Stomach (tissue), 9 donors: Measurements from ENCODE around the gene JMJD7. TPM values are rescaled to one million over a fixed set of nuclear protein-coding genes. Genes with fewer than 3 reads are reported as not detected.

Experiments
- DNase-seq, 2 donors: peaks; one replicate each; pipeline versions ENCODE4 v3.0.0 to v3.0.0-alpha.2; 2013 to 2019
- H3K27ac ChIP-seq, 5 donors: fragments of 200-600 bp in 4 of 5; sonication (generic) in 4 of 5; one replicate each; pipeline ENCODE4 v1.5.1; 2013 to 2019; ENCODE audit warnings: mild to moderate bottlenecking in 1 of 5, moderate library complexity in 1 of 5
- H3K27me3 ChIP-seq, 3 donors: fragments of 200-600 bp; sonication (generic); one replicate each; pipeline ENCODE4 v1.5.1; 2017 to 2019; ENCODE audit warnings: mixed run types in 1 of 3
- H3K36me3 ChIP-seq, 4 donors: fragments of 200-600 bp; sonication (generic); 1 replicate in 3 of 4; 2 replicates in 1 of 4; pipeline ENCODE4 v1.5.1; 2016 to 2019
- H3K4me1 ChIP-seq, 4 donors: fragments of 200-600 bp; sonication (generic); one replicate each; pipeline ENCODE4 v1.5.1; 2016 to 2019
- H3K4me3 ChIP-seq, 4 donors: fragments of 200-600 bp; sonication (generic) in 3 of 4; one replicate each; pipeline ENCODE4 v1.5.1; 2016 to 2019; ENCODE audit warnings: mild to moderate bottlenecking in 1 of 4
- H3K9me3 ChIP-seq, 4 donors: fragments of 200-600 bp; sonication (generic); one replicate each; pipeline ENCODE4 v1.5.1; 2016 to 2019
- EP300 ChIP-seq: sonication (generic); formaldehyde crosslinking; IDR thresholded peaks from one replicate; pipeline ENCODE4 v1.6.1; 2017; ENCODE audit warnings: antibody characterized with exemption
- POLR2A ChIP-seq, 4 donors: fragments of 450-650 bp; IDR thresholded peaks; one replicate each; pipeline ENCODE4 v1.6.1; 2016; ENCODE audit warnings: antibody characterized with exemption in 4 of 4, control low read depth in 2 of 4, mild to moderate bottlenecking in 1 of 4, moderate library complexity in 1 of 4
- POLR2AphosphoS5 ChIP-seq, 3 donors: sonication (generic); formaldehyde crosslinking; IDR thresholded peaks; one replicate each; pipeline ENCODE4 v1.6.1; 2016; ENCODE audit warnings: antibody characterized with exemption in 3 of 3
- WGBS, 5 donors: extraction: QIAGEN DNeasy Blood & Tissue Kit in 3 of 5; methylation state at CpG; one replicate each; pipeline versions ENCODE4 v1.1.5 to v1.1.7; 2013 to 2018; 5-methylcytosine and 5-hydroxymethylcytosine counted together
- intact Hi-C: fragments of 100-400 bp; cut with DNase I; formaldehyde crosslinking; loops from one replicate; pipeline ENCODE4 v1.15.1; 2023; ENCODE audit warnings: low total_unique reads
- polyA plus RNA-seq, 3 donors: library from polyadenylated mRNA; stranded (reverse); fragments of 200-250 nt; gene quantifications; one replicate each; pipeline ENCODE4 v1.2.3, GENCODE V29; 2013
- total RNA-seq, 5 donors: library from RNA; depleted of rRNA; stranded (reverse); fragments of >200 nt; gene quantifications; one replicate each; pipeline versions ENCODE4 v1.1.0 to v1.2.3, GENCODE V29; 2014 to 2016
- TF ChIP-seq, protein P1 (sequence below), 7 experiments: fragments of 450-650 bp in 4 of 7; fragments of 200-600 bp in 3 of 7; sonication (generic) in 3 of 7; IDR thresholded peaks; one replicate each; pipeline ENCODE4 v1.5.1; 2016 to 2019; ENCODE audit warnings: antibody characterized with exemption in 7 of 7, control low read depth in 2 of 7, mild to moderate bottlenecking in 1 of 7
- donor health status: healthy with polysubstance abuse.
- donor health status: Bipolar disorder and iron deficiency.
- donor health status: healthy.

JMJD7 gene
- total and polyA plus RNA-seq, 8 donors, result 0.55 to 24.2 (median 10.0) TPM; not detected in 2

GRCh38 chr15:41854443-41854842, 26.6 kb downstream of the JMJD7 start:
- Histone ChIP-seq H3K27ac (no peak overlapping the region), H3K27me3 (peaks cover 0 to 58% (median 6%) of the 10 kb centered on the region in 3 donors), H3K4me1 (peaks cover 8 to 38% (median 27%) of the 10 kb centered on the region in 4 donors), H3K4me3 (no peak overlapping the region), H3K9me3 (no peaks in the 10 kb centered on the region), H3K36me3 (no peaks in the 10 kb centered on the region)
- intact Hi-C loops, result no loop called here
- TF ChIP-seq, protein P1, sequence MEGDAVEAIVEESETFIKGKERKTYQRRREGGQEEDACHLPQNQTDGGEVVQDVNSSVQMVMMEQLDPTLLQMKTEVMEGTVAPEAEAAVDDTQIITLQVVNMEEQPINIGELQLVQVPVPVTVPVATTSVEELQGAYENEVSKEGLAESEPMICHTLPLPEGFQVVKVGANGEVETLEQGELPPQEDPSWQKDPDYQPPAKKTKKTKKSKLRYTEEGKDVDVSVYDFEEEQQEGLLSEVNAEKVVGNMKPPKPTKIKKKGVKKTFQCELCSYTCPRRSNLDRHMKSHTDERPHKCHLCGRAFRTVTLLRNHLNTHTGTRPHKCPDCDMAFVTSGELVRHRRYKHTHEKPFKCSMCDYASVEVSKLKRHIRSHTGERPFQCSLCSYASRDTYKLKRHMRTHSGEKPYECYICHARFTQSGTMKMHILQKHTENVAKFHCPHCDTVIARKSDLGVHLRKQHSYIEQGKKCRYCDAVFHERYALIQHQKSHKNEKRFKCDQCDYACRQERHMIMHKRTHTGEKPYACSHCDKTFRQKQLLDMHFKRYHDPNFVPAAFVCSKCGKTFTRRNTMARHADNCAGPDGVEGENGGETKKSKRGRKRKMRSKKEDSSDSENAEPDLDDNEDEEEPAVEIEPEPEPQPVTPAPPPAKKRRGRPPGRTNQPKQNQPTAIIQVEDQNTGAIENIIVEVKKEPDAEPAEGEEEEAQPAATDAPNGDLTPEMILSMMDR (IDR thresholded peaks at IDR 0.05), result no peak
- no peak for TF ChIP-seq POLR2A (IDR thresholded peaks at IDR 0.05)
- WGBS, 5 donors, result 57 to 80% (median 68%) methylated on average over 7 to 9 of the region's 9 CpGs
- peak in 1 of 2 donors; percentile 61 for DNase-seq

DNA sequence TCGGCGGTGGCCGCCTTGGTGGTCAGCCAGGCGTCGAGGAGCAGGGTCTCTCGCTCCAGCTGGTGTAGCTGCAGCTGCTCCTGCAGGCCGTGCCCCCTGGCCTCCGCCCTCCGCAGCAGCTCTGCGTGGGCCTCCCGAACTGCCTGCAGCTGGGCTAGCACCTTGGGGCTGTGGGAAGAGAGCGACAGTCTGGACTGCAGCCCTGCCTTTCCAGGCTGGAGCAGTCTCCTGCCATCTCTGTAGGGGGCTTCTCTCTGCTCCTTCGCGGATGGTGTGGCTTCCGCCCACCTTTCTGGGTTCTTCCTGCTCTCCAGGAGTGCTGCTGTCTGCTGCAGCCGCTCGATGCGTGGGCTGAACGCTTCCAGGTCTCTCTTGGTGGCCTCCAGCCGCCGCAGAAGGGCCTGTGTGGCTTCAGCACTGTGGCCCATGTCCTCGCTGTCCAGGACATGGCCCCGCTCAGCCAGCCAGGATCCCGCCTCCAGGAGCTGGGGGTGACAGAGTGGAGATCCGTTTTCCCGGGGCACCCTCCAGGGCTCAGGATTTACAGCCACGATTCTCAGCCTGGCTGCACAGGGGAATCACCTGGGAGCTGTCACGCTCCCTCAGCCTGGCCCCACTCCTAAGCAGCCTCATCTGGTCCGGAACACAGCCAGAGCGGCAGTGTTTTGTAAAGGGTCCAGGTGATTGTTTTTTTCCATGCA, 27.5 kb downstream of the JMJD7 start:
- TF ChIP-seq POLR2A (IDR thresholded peaks at IDR 0.05) (no peak), EP300 (no peak), POLR2AphosphoS5 (IDR thresholded peaks at IDR 0.05) (no peak)
- TF ChIP-seq, protein P1 (IDR thresholded peaks at IDR 0.05), result no peak
- peaks cover 8 to 34% (median 23%) of the 10 kb centered on the region in 4 donors for H3K4me1 ChIP-seq
- H3K36me3 ChIP-seq, result no peaks in the 10 kb centered on the region
- intact Hi-C loops, result no loop called here
- peaks cover 0 to 58% (median 6%) of the 10 kb centered on the region in 3 donors for H3K27me3 ChIP-seq
- DNase-seq, result no peak
- H3K9me3 ChIP-seq, result no peaks in the 10 kb centered on the region
- WGBS, 5 donors, result 77 to 83% (median 80%) methylated on average over 21 to 30 of the region's 30 CpGs
- no peak overlapping the region for H3K27ac ChIP-seq
- H3K4me3 ChIP-seq, result no peak overlapping the region

DNA sequence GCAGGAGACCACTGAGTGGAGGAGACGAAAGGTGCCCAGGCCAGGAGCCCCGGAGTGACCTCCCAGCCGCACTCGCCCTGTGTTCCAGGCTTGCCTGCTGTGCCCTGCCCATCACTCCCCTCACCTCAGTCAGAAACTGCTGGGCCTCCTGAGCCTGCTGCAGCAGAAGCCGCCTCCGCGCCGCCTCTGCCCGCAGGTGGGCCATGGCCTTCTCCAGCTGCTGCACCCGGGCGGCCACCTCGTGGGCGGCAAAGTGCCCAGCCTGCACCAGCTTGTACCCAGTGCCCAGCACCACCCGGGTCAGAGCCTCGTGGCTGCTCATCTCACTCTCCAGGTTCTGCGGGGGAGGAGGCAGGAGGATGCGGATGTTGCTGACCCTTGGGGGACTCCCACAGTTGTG, 28.4 kb downstream of the JMJD7 start:
- Histone ChIP-seq H3K9me3 (no peaks in the 10 kb centered on the region), H3K4me1 (peaks cover 8 to 31% (median 23%) of the 10 kb centered on the region in 4 donors)
- TF ChIP-seq POLR2A (IDR thresholded peaks at IDR 0.05) (no peak), POLR2AphosphoS5 (IDR thresholded peaks at IDR 0.05) (no peak), EP300 (no peak)
- TF ChIP-seq, protein P1 (IDR thresholded peaks at IDR 0.05), result no peak

GRCh38 chr15:41856716-41857115, 28.8 kb downstream of the JMJD7 start:
- H3K27me3 ChIP-seq, result peaks cover 0 to 56% (median 3%) of the 10 kb centered on the region in 3 donors
- TF ChIP-seq POLR2A (IDR thresholded peaks at IDR 0.05) (no peak), EP300 (no peak), POLR2AphosphoS5 (IDR thresholded peaks at IDR 0.05) (no peak)
- TF ChIP-seq, protein P1 (IDR thresholded peaks at IDR 0.05), result no peak
- no peaks in the 10 kb centered on the region for H3K36me3 ChIP-seq
- no peak overlapping the region for H3K4me3 ChIP-seq
- peak overlapping the region in 4 of 5 donors; percentile 18 to 67 (median 58) for H3K27ac ChIP-seq
- no peak for DNase-seq
- 63 to 92% (median 71%) methylated on average over 8 to 12 of the region's 12 CpGs for WGBS, 5 donors
- peaks cover 8 to 31% (median 23%) of the 10 kb centered on the region in 4 donors for H3K4me1 ChIP-seq
- no peaks in the 10 kb centered on the region for H3K9me3 ChIP-seq
- intact Hi-C loops, result no loop called here

More for the DNA sequence above, 28.4 kb downstream of the JMJD7 start:
- H3K36me3 ChIP-seq, result no peaks in the 10 kb centered on the region
- WGBS, 5 donors, result 84 to 95% (median 87%) methylated on average over 16 to 17 of the region's 17 CpGs
- no peak overlapping the region for H3K4me3 ChIP-seq
- intact Hi-C loops, result no loop called here
- peaks cover 0 to 58% (median 3%) of the 10 kb centered on the region in 3 donors for H3K27me3 ChIP-seq
- DNase-seq, result no peak
- no peak overlapping the region for H3K27ac ChIP-seq
